Measurements from ENCODE around the gene OSBPL8. TPM values are rescaled to one million over a fixed set of nuclear protein-coding genes. Genes with fewer than 3 reads are reported as not detected.
A peak's percentile ranks its signal among the peaks of the same experiment; 100 is the strongest.

The OSBPL8 gene
- total and polyA plus RNA-seq, 12 donors = 3.7 to 154 (median 45.1) TPM

GRCh38 chr12:76460807-76461206 is 98.8 kb downstream of the OSBPL8 start:
- Histone ChIP-seq H3K27me3 (no peaks in the 10 kb centered on the region), H3K4me3 (no peak overlapping the region), H3K27ac (no peak overlapping the region), H3K9me3 (replicated peaks in 1 of 3) (no peaks in the 10 kb centered on the region), H3K36me3 (replicated peaks in 1 of 2) (no peaks in the 10 kb centered on the region), H3K4me1 (replicated peaks in 1 of 2) (peaks cover 0 to 6% of the 10 kb centered on the region in 2 donors)
- intact Hi-C loops (cut with DNase I) = no loop called here
- TF ChIP-seq CTCF (IDR thresholded peaks at IDR 0.05) (no peak), POLR2A (IDR thresholded peaks at IDR 0.05) (no peak)
- DNase-seq = no peak

GRCh38 chr12:76457818-76458217 is 101.8 kb downstream of the OSBPL8 start:
- Histone ChIP-seq H3K4me1 (replicated peaks in 1 of 2) (peaks cover 0 to 10% of the 10 kb centered on the region in 2 donors), H3K4me3 (no peak overlapping the region), H3K9me3 (replicated peaks in 1 of 3) (no peaks in the 10 kb centered on the region), H3K27ac (no peak overlapping the region), H3K27me3 (no peaks in the 10 kb centered on the region), H3K36me3 (replicated peaks in 1 of 2) (no peaks in the 10 kb centered on the region)
- no peak for TF ChIP-seq POLR2A (IDR thresholded peaks at IDR 0.05)
- no peak for TF ChIP-seq CTCF (IDR thresholded peaks at IDR 0.05)
- WGBS, 4 donors = 76 to 96% (median 88%) methylated on average over 5 of the region's 5 CpGs
- intact Hi-C loops (cut with DNase I) = no loop called here
- no peak for DNase-seq

- TF ChIP-seq CTCF (IDR thresholded peaks at IDR 0.05) = no peak
- TF ChIP-seq POLR2A (IDR thresholded peaks at IDR 0.05) = no peak
- intact Hi-C loops (cut with DNase I) = no loop called here
- 90 to 93% (median 92%) methylated on average over 7 of the region's 7 CpGs for WGBS, 4 donors
Observed at GRCh38 chr12:76457010-76457409, 102.6 kb downstream of the OSBPL8 start.

GRCh38 chr12:76455582-76456345 is 103.8 kb downstream of the OSBPL8 start:
- Histone ChIP-seq H3K36me3 (replicated peaks in 1 of 2) (no peaks in the 10 kb centered on the region), H3K4me1 (replicated peaks in 1 of 2) (peaks cover 0 to 7% of the 10 kb centered on the region in 2 donors), H3K9me3 (replicated peaks in 1 of 3) (no peaks in the 10 kb centered on the region), H3K27me3 (no peaks in the 10 kb centered on the region), H3K27ac (no peak overlapping the region), H3K4me3 (no peak overlapping the region)
- 30 to 43% (median 38%) methylated on average over 2 of the region's 2 CpGs for WGBS, 4 donors
- TF ChIP-seq CTCF (IDR thresholded peaks at IDR 0.05) (peak; percentile 38 to 72 (median 59)), POLR2A (IDR thresholded peaks at IDR 0.05) (no peak)
- DNase-seq = peak in 6 of 7 donors; percentile 14 to 48 (median 28)
- intact Hi-C loops (cut with DNase I) = no loop called here

More at GRCh38 chr12:76457010-76457409, 102.6 kb downstream of the OSBPL8 start:
- H3K4me3 ChIP-seq = no peak overlapping the region
- H3K4me1 ChIP-seq (replicated peaks in 1 of 2) = peaks cover 0 to 10% of the 10 kb centered on the region in 2 donors
- H3K27ac ChIP-seq = no peak overlapping the region
- no peak for DNase-seq
- H3K9me3 ChIP-seq (replicated peaks in 1 of 3) = no peaks in the 10 kb centered on the region
- H3K27me3 ChIP-seq = no peaks in the 10 kb centered on the region
- H3K36me3 ChIP-seq (replicated peaks in 1 of 2) = no peaks in the 10 kb centered on the region

Data from adrenal gland (tissue), 12 donors.